Bronchial epithelial cell (primary cell): Measurements from ENCODE around the gene C1orf116. TPM values are rescaled to one million over a fixed set of nuclear protein-coding genes. Genes with fewer than 3 reads are reported as not detected.

Experiments
- DNase-seq: peaks from one replicate; pipeline ENCODE4 v3.0.0-alpha.2; 2010; ENCODE audit warnings: low read depth
- FAIRE-seq: peaks from 2 replicates; lab custom pipeline; 2011; peaks lifted over from hg19 to GRCh38; lab: Jason Lieb, UNC
- H3K27me3 ChIP-seq: 2 replicates; pipeline ENCODE4 v1.5.1; 2011; ENCODE audit warnings: low read length; ENCODE audit not compliant: control insufficient read depth, insufficient read depth
- H3K36me3 ChIP-seq: 2 replicates; pipeline ENCODE4 v1.5.1; 2011; ENCODE audit warnings: low read length; ENCODE audit not compliant: control insufficient read depth, insufficient read depth
- H3K4me3 ChIP-seq: 2 replicates; pipeline ENCODE4 v1.5.1; 2011; ENCODE audit warnings: mild to moderate bottlenecking, low read depth, low read length, control low read depth
- CTCF ChIP-seq: IDR thresholded peaks from 2 replicates; pipeline ENCODE4 v1.5.1; 2011; ENCODE audit warnings: mild to moderate bottlenecking, moderate library complexity, low read length, control low read depth, inconsistent platforms; ENCODE audit not compliant: insufficient read depth, severe bottlenecking
- total RNA-seq: library from RNA; depleted of rRNA; stranded (reverse); fragments of >200 nt; gene quantifications from 2 replicates; pipeline ENCODE4 v1.2.1, GENCODE V29; 2014

The C1orf116 gene
- total RNA-seq: 20.0 and 29.6 TPM in 2 replicates

GRCh38 chr1:207032528-207033017, at the start of gene C1orf116:
Gene C1orf116, minus strand, starts transcription at chr1:207032756. Its CDS starts 5,158 bp downstream, at chr1:207027598.
- H3K4me3 ChIP-seq: peak within 1 kb of the TSS; percentile 74
- no peak for TF ChIP-seq CTCF
- H3K36me3 ChIP-seq: peaks cover 1% of the 10 kb centered on the region
- H3K27me3 ChIP-seq: no peaks in the 10 kb centered on the region
- DNase-seq (peak; percentile 99), FAIRE-seq (no peak)

- Histone ChIP-seq H3K27me3 (no peaks in the 10 kb centered on the region), H3K36me3 (no peaks in the 10 kb centered on the region), H3K4me3 (no peak overlapping the region)
- TF ChIP-seq CTCF: no peak
- no peak for DNase-seq
- FAIRE-seq: no peak
Observed at GRCh38 chr1:207081806-207082205, 49.2 kb upstream of the C1orf116 start.

GRCh38 chr1:207081088-207081487, 48.5 kb upstream of the C1orf116 start:
- no peak overlapping the region for H3K4me3 ChIP-seq
- no peaks in the 10 kb centered on the region for H3K36me3 ChIP-seq
- FAIRE-seq (no peak), DNase-seq (peak; percentile 6)
- no peaks in the 10 kb centered on the region for H3K27me3 ChIP-seq
- no peak for TF ChIP-seq CTCF

- DNase-seq: no peak
- H3K36me3 ChIP-seq: no peaks in the 10 kb centered on the region
- H3K27me3 ChIP-seq: no peaks in the 10 kb centered on the region
- H3K4me3 ChIP-seq: no peak overlapping the region
- TF ChIP-seq CTCF: no peak
- no peak for FAIRE-seq
Observed at GRCh38 chr1:207079706-207080241, 47.2 kb upstream of the C1orf116 start.

GRCh38 chr1:207078578-207079132, 46.1 kb upstream of the C1orf116 start:
- no peak for FAIRE-seq
- no peak for TF ChIP-seq CTCF
- no peak for DNase-seq
- Histone ChIP-seq H3K36me3 (no peaks in the 10 kb centered on the region), H3K27me3 (no peaks in the 10 kb centered on the region), H3K4me3 (no peak overlapping the region)
